SK-N-SH (cell line): ENCODE measurements around the gene DGLUCY. TPM values are rescaled to one million over a fixed set of nuclear protein-coding genes. Genes with fewer than 3 reads are reported as not detected.

ENCODE experiments used
- CTCF ChIA-PET: fragments of 300-600, 350-600 bp; formaldehyde crosslinking; extraction: SDS; loops from one replicate; lab custom pipeline; 2021; lab: Yijun Ruan, JAX
- POLR2A ChIA-PET: fragments of 350-600 bp; sonication (Branson Sonifier 250); formaldehyde crosslinking; extraction: SDS; loops from one replicate; lab custom pipeline; 2020; ENCODE audit warnings: antibody characterized with exemption, inconsistent platforms; lab: Yijun Ruan, JAX
- DNase-seq: peaks from one replicate; pipeline ENCODE4 v3.0.0; 2012
- H2AFZ ChIP-seq: fragments of 200-600 bp; sonication (generic); 2 replicates; pipeline ENCODE4 v1.8.1; 2016; ENCODE audit warnings: antibody characterized with exemption, mild to moderate bottlenecking, low read depth
- H3F3A ChIP-seq: fragments of 200-600 bp; sonication (generic); replicated peaks from 2 replicates; pipeline ENCODE3; 2016; ENCODE audit warnings: antibody characterized with exemption, mild to moderate bottlenecking; ENCODE audit not compliant: insufficient read depth
- H3K27ac ChIP-seq, 2 experiments: fragments of 200-500 bp in 1 of 2; fragments of 200-600 bp in 1 of 2; sonication (Bioruptor generic) in 1 of 2; sonication (generic), shearing (Covaris generic) in 1 of 2; 2 replicates each; pipeline versions ENCODE4 v1.5.1 to v1.6.1; 2014 to 2016; ENCODE audit warnings: low read depth in 2 of 2, inconsistent platforms in 1 of 2, low read length in 1 of 2, mild to moderate bottlenecking in 1 of 2, mixed read lengths in 1 of 2
- H3K27me3 ChIP-seq: fragments of 200-600 bp; sonication (generic), shearing (Covaris generic); 2 replicates; pipeline ENCODE4 v1.6.1; 2016; ENCODE audit warnings: mixed run types; ENCODE audit not compliant: insufficient read depth
- H3K36me3 ChIP-seq, 2 experiments: fragments of 200-500 bp in 1 of 2; fragments of 200-600 bp in 1 of 2; sonication (Bioruptor generic) in 1 of 2; sonication (generic) in 1 of 2; replicated peaks in 1 of 2; 2 replicates each; pipeline versions ENCODE3 to v1.5.1; 2014 to 2016; ENCODE audit warnings: low read length in 1 of 2, mild to moderate bottlenecking in 1 of 2; ENCODE audit not compliant: insufficient read depth in 2 of 2, control insufficient read depth in 1 of 2
- H3K4me1 ChIP-seq, 2 experiments: fragments of 200-500 bp in 1 of 2; fragments of 200-600 bp in 1 of 2; sonication (Bioruptor generic) in 1 of 2; sonication (generic), shearing (Covaris generic) in 1 of 2; 2 replicates each; pipeline versions ENCODE4 v1.5.1 to v1.6.1; 2014 to 2016; ENCODE audit warnings: low read depth in 1 of 2, low read length in 1 of 2, mixed run types in 1 of 2; ENCODE audit not compliant: insufficient read depth in 2 of 2, control insufficient read depth in 1 of 2
- H3K4me2 ChIP-seq: fragments of 200-600 bp; sonication (generic), shearing (Covaris generic); 2 replicates; pipeline ENCODE4 v1.6.1; 2017; ENCODE audit warnings: mixed run types
- H3K4me3 ChIP-seq, 2 experiments: fragments of 200-500 bp in 1 of 2; fragments of 200-600 bp in 1 of 2; sonication (Bioruptor generic) in 1 of 2; sonication (generic), shearing (Covaris generic) in 1 of 2; 2 replicates each; pipeline versions ENCODE4 v1.5.1 to v1.8.1; 2014 to 2016; ENCODE audit warnings: low read depth in 2 of 2, inconsistent platforms in 1 of 2, low read length in 1 of 2, mild to moderate bottlenecking in 1 of 2, mixed read lengths in 1 of 2, moderate library complexity in 1 of 2
- H3K79me2 ChIP-seq: fragments of 200-600 bp; sonication (generic); 2 replicates; pipeline ENCODE4 v1.8.1; 2017; ENCODE audit warnings: mild to moderate bottlenecking; ENCODE audit not compliant: insufficient read depth
- H3K9ac ChIP-seq: fragments of 200-600 bp; sonication (generic); 2 replicates; pipeline ENCODE4 v1.6.1; 2017; ENCODE audit warnings: mixed run types
- H3K9me2 ChIP-seq: fragments of 200-600 bp; sonication (generic); 2 replicates; pipeline ENCODE4 v1.6.1; 2017; ENCODE audit warnings: mixed run types
- H3K9me3 ChIP-seq: fragments of 200-600 bp; sonication (generic); 2 replicates; pipeline ENCODE4 v1.6.1; 2017; ENCODE audit warnings: mixed run types, mild to moderate bottlenecking, moderate library complexity
- H4K20me1 ChIP-seq: fragments of 200-600 bp; sonication (generic); 2 replicates; pipeline ENCODE4 v1.6.1; 2017; ENCODE audit warnings: mild to moderate bottlenecking, mixed run types; ENCODE audit not compliant: insufficient read depth
- FOSL2 ChIP-seq: IDR thresholded peaks from 2 replicates; pipeline ENCODE4 v1.4.0; 2012; ENCODE audit warnings: low read depth, mild to moderate bottlenecking, moderate library complexity, borderline replicate concordance
- FOXJ3 ChIP-seq: sonication (generic); formaldehyde crosslinking; IDR thresholded peaks from 2 replicates; pipeline ENCODE4 v1.5.1; 2020; ENCODE audit warnings: mild to moderate bottlenecking, missing genetic modification reagents
- GABPA ChIP-seq: IDR thresholded peaks from 2 replicates; pipeline ENCODE4 v1.4.0; 2012; ENCODE audit warnings: low read depth, mild to moderate bottlenecking
- GATA2 ChIP-seq: sonication (generic); formaldehyde crosslinking; IDR thresholded peaks from 2 replicates; pipeline ENCODE4 v1.5.0; 2020; ENCODE audit warnings: mild to moderate bottlenecking, missing genetic modification reagents
- JUND ChIP-seq: IDR thresholded peaks from 2 replicates; pipeline ENCODE4 v1.4.0; 2012
- MXI1 ChIP-seq: IDR thresholded peaks from 2 replicates; pipeline ENCODE4 v1.6.1; 2012; ENCODE audit warnings: mild to moderate bottlenecking, low read depth, low read length, improper control_type of control experiment
- NFIC ChIP-seq: IDR thresholded peaks from 2 replicates; pipeline ENCODE4 v1.4.0; 2012; ENCODE audit warnings: borderline replicate concordance
- TAF1 ChIP-seq: IDR thresholded peaks from 2 replicates; pipeline ENCODE4 v1.6.1; 2012; ENCODE audit warnings: low read depth, mild to moderate bottlenecking, low read length, moderate library complexity, borderline replicate concordance
- TCF12 ChIP-seq: IDR thresholded peaks from 2 replicates; pipeline ENCODE4 v1.4.0; 2012
- WGBS: methylation state at CpG from one replicate; pipeline ENCODE4 v1.1.6; 2017; ENCODE audit warnings: low lambda C conversion rate; 5-methylcytosine and 5-hydroxymethylcytosine counted together
- polyA plus RNA-seq, 3 experiments: library from polyadenylated mRNA; depleted of rRNA; stranded (reverse); fragments of >200 nt; gene quantifications; 2 replicates each; pipeline ENCODE4 v1.2.3, GENCODE V29; 2012
- TF ChIP-seq, protein P1 (sequence below): IDR thresholded peaks from 2 replicates; pipeline ENCODE4 v1.4.0; 2012; ENCODE audit warnings: low read depth, borderline replicate concordance
- TF ChIP-seq, protein P2 (sequence below): fragments of 150-350 bp; IDR thresholded peaks from 2 replicates; pipeline ENCODE4 v1.6.1; 2017; ENCODE audit warnings: antibody characterized with exemption, low read length, low read depth, borderline replicate concordance

DGLUCY gene
- polyA plus RNA-seq, 1 of the 3 experiments (the other 2 are of a cell fraction) = 17.2 TPM

DNA sequence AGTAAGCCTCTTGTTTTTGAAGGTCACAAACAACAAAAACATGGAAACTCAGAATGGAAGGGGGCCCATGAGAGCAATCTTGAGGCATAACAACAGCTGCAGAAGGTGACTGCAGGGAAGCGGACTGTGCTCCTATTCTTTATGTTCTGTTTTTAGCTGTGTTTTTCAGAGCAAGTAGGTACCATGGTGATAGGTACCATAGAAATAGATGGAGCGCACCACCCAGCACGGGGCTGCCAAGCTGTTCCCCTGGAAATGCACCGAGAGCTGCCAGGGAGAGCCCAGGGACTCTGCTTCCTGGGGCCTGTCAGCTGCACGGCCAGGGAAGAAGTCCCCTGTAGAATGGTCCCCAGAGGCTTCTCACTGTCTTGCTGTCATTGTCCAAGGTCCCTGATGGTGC, 32.8 kb downstream of the DGLUCY start:
- H3K9me3 ChIP-seq = no peaks in the 10 kb centered on the region
- POLR2A ChIA-PET = no interaction called here
- TF ChIP-seq, protein P1, sequence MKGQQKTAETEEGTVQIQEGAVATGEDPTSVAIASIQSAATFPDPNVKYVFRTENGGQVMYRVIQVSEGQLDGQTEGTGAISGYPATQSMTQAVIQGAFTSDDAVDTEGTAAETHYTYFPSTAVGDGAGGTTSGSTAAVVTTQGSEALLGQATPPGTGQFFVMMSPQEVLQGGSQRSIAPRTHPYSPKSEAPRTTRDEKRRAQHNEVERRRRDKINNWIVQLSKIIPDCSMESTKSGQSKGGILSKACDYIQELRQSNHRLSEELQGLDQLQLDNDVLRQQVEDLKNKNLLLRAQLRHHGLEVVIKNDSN = no peak
- TF ChIP-seq JUND (no peak), GABPA (no peak), GATA2 (no peak)
- TF ChIP-seq, all 33 proteins: peak for 0
- no peaks in the 10 kb centered on the region for H3F3A ChIP-seq
- H3K9ac ChIP-seq = no peak overlapping the region
- no peaks in the 10 kb centered on the region for H4K20me1 ChIP-seq
- H3K27ac ChIP-seq = no peak overlapping the region
- no peaks in the 10 kb centered on the region for H3K27me3 ChIP-seq
- whole genome bisulfite sequencing = 98% methylated on average over 5 of the region's 5 CpGs
- no peak overlapping the region for H3K4me2 ChIP-seq
- DNase-seq = no peak
- H3K4me1 ChIP-seq = peaks cover 2 to 27% of the 10 kb centered on the region in 2 experiments; a peak in 2 of 4 replicates
- no peaks in the 10 kb centered on the region for H3K79me2 ChIP-seq
- H3K9me2 ChIP-seq = no peaks in the 10 kb centered on the region
- H3K4me3 ChIP-seq = no peak overlapping the region
- no peak overlapping the region for H2AFZ ChIP-seq
- no peaks in the 10 kb centered on the region for H3K36me3 ChIP-seq
- CTCF ChIA-PET = interaction anchor here (0.8 to 5.1 kb wide), 4 partner anchors 25 to 244 kb away, joined by 3 to 22 read pairs (median 4); no protein-coding TSS in a partner anchor

- H3K9me3 ChIP-seq = no peaks in the 10 kb centered on the region
- H3K9me2 ChIP-seq = no peaks in the 10 kb centered on the region
- H2AFZ ChIP-seq = no peak overlapping the region
- no peak overlapping the region for H3K4me3 ChIP-seq
- no peak overlapping the region for H3K27ac ChIP-seq
- ChIA-PET CTCF (interaction anchor here (0.6 to 5.1 kb wide), 4 partner anchors 16 to 247 kb away, joined by 3 to 22 read pairs (median 4); no protein-coding TSS in a partner anchor), POLR2A (no interaction called here)
- no peak overlapping the region for H3K9ac ChIP-seq
- H3K79me2 ChIP-seq = no peaks in the 10 kb centered on the region
- no peak for DNase-seq
- 62% methylated on average over 6 of the region's 6 CpGs for whole genome bisulfite sequencing
- H3K36me3 ChIP-seq = no peaks in the 10 kb centered on the region
- H4K20me1 ChIP-seq = no peaks in the 10 kb centered on the region
- no peak for TF ChIP-seq MXI1
- TF ChIP-seq TCF12 = peak; percentile 19; the same call in 1 of the 2 replicates
- TF ChIP-seq, protein P2, sequence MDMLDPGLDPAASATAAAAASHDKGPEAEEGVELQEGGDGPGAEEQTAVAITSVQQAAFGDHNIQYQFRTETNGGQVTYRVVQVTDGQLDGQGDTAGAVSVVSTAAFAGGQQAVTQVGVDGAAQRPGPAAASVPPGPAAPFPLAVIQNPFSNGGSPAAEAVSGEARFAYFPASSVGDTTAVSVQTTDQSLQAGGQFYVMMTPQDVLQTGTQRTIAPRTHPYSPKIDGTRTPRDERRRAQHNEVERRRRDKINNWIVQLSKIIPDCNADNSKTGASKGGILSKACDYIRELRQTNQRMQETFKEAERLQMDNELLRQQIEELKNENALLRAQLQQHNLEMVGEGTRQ = no peak
- peak; percentile 7; the same call in 1 of the 2 replicates for TF ChIP-seq NFIC
- H3K4me2 ChIP-seq = no peak overlapping the region
- H3F3A ChIP-seq = no peaks in the 10 kb centered on the region
- peaks cover 2 to 16% of the 10 kb centered on the region in 2 experiments; a peak in 2 of 4 replicates for H3K4me1 ChIP-seq
- no peaks in the 10 kb centered on the region for H3K27me3 ChIP-seq
These were observed 35.6 kb downstream of the DGLUCY start for GRCh38 chr14:91149462-91149861.

DNA sequence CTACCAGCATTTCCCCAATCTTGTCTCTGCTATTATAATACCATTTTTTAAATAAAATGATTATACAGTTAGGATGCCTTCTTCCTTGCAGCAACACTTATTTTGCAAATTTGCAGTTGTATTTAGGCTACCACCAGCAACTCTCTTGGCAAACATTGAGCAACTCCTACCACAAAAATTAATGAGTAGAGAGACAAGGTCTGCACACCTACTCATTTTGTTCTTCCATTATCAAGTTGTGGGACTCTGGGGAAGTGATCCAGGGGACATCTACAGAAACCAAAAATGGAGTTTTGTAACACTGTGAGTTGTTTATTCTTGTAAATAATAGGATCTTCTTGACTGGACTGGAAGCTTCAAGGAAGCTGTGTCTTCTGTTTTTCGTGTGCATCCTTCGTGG, 38.6 kb downstream of the DGLUCY start:
- ChIA-PET CTCF (interaction anchor here (1.4 kb wide), 1 partner anchor 250 kb away, joined by 7 read pairs; no protein-coding TSS in a partner anchor), POLR2A (no interaction called here)
- 94% methylated on average over 2 of the region's 2 CpGs for WGBS
- no peak overlapping the region for H2AFZ ChIP-seq
- no peaks in the 10 kb centered on the region for H3F3A ChIP-seq
- H3K27me3 ChIP-seq = no peaks in the 10 kb centered on the region
- H3K4me2 ChIP-seq = no peak overlapping the region
- H4K20me1 ChIP-seq = no peaks in the 10 kb centered on the region
- H3K9me2 ChIP-seq = no peaks in the 10 kb centered on the region
- H3K27ac ChIP-seq = no peak overlapping the region
- H3K36me3 ChIP-seq = no peaks in the 10 kb centered on the region
- no peak for DNase-seq
- no peak overlapping the region for H3K9ac ChIP-seq
- H3K9me3 ChIP-seq = no peaks in the 10 kb centered on the region
- TF ChIP-seq NFIC (no peak), TAF1 (no peak), GATA2 (no peak), FOSL2 (no peak), GABPA (no peak), MXI1 (no peak), FOXJ3 (CRISPR knock-in tag) (no peak)
- TF ChIP-seq, protein P1 = no peak
- no peak overlapping the region for H3K4me3 ChIP-seq
- no peaks in the 10 kb centered on the region for H3K79me2 ChIP-seq
- peaks cover 11 to 20% of the 10 kb centered on the region in 2 experiments; a peak in 2 of 4 replicates for H3K4me1 ChIP-seq
